Activated naive CD4-positive, alpha-beta T cell treated with anti-CD3 and anti-CD28 coated beads for 36 hours (primary cell): ENCODE data around the gene NEURL1. TPM values are rescaled to one million over a fixed set of nuclear protein-coding genes. Genes with fewer than 3 reads are reported as not detected.

ENCODE experiments used
- CTCF ChIA-PET: fragments of 350-600 bp; sonication (Branson Sonifier 250); formaldehyde crosslinking; loops from one replicate; lab custom pipeline; 2021; ENCODE audit warnings: antibody characterized with exemption; lab: Charles Lee
- DNase-seq: peaks from one replicate; pipeline ENCODE4 v3.0.0-alpha.2; 2020
- H3K27ac Mint-ChIP-seq: one replicate; pipeline ENCODE4 v1.8.0; 2021; ENCODE audit warnings: mild to moderate bottlenecking, mixed read lengths
- H3K27me3 Mint-ChIP-seq: one replicate; pipeline ENCODE4 v1.8.0; 2021; ENCODE audit warnings: low read depth, mixed read lengths
- H3K36me3 Mint-ChIP-seq: one replicate; pipeline ENCODE4 v1.8.0; 2021; ENCODE audit warnings: low read depth, mixed read lengths
- H3K4me1 Mint-ChIP-seq: one replicate; pipeline ENCODE4 v1.8.0; 2021; ENCODE audit warnings: low read depth, mixed read lengths
- H3K4me3 Mint-ChIP-seq: one replicate; pipeline ENCODE4 v1.8.0; 2021; ENCODE audit warnings: mild to moderate bottlenecking, moderate library complexity, mixed read lengths
- H3K9me3 Mint-ChIP-seq: one replicate; pipeline ENCODE4 v1.8.0; 2021; ENCODE audit warnings: mixed read lengths
- intact Hi-C: fragments of 100-400 bp; cut with micrococcal nuclease; formaldehyde crosslinking; loops from one replicate; pipeline ENCODE4 v1.15.1; 2023
- total RNA-seq, 2 experiments: library from RNA; stranded (reverse); gene quantifications; one replicate each; pipeline ENCODE4 v1.2.3, GENCODE V29; 2021

Gene NEURL1, protein sequence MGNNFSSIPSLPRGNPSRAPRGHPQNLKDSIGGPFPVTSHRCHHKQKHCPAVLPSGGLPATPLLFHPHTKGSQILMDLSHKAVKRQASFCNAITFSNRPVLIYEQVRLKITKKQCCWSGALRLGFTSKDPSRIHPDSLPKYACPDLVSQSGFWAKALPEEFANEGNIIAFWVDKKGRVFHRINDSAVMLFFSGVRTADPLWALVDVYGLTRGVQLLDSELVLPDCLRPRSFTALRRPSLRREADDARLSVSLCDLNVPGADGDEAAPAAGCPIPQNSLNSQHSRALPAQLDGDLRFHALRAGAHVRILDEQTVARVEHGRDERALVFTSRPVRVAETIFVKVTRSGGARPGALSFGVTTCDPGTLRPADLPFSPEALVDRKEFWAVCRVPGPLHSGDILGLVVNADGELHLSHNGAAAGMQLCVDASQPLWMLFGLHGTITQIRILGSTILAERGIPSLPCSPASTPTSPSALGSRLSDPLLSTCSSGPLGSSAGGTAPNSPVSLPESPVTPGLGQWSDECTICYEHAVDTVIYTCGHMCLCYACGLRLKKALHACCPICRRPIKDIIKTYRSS
- 1 to 10 TPM; 1.3 to 1.6 TPM for total RNA-seq

DNA sequence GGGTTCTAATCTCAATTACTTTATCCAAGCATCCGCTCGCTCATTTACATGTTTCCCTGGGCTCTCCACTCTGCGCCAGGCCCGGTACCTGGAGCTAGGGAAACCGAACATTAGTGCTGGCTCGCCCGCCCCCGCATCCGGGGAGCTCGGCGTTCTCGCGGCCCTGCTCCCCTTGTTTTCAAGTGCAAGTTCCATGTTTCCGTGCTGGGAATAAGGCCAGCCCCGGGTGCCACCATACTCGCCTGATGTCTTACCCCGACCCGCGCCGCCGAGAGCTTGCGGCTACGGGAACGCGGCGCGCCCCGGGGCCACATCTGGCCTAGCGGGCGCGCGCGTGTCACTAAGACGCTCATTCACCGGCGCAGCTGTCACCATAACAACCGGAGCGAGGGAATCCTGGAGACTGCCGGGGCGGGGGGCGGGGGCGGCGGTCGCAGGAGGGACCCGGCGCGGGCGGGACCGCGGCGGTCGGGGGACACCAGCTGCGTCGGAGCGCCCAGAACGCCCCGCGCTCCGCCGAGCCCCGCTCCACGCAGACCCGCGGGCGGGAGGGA lies at the start of gene NEURL1:
NEURL1 (plus strand) TSS at position 344 of the 554 bp plus-strand sequence. CDS start 683 bp downstream, outside the sequence.
- H3K9me3 Mint-ChIP-seq: no peaks in the 10 kb centered on the region
- peaks cover 16% of the 10 kb centered on the region for H3K4me1 Mint-ChIP-seq
- H3K27ac Mint-ChIP-seq: no peak within 1 kb of the TSS
- CTCF ChIA-PET: interaction anchor here (1.0 to 1.5 kb wide), 7 partner anchors 9 to 98 kb away, joined by 3 to 10 read pairs (median 3); no protein-coding TSS in a partner anchor
- peaks cover 43% of the 10 kb centered on the region for H3K27me3 Mint-ChIP-seq
- DNase-seq: peak; percentile 37
- intact Hi-C loops: loop anchor here (5.0 kb wide), 1 partner anchor 99 kb away; no protein-coding TSS in a partner anchor
- H3K36me3 Mint-ChIP-seq: no peaks in the 10 kb centered on the region
- peak within 1 kb of the TSS; percentile 74 for H3K4me3 Mint-ChIP-seq

DNA sequence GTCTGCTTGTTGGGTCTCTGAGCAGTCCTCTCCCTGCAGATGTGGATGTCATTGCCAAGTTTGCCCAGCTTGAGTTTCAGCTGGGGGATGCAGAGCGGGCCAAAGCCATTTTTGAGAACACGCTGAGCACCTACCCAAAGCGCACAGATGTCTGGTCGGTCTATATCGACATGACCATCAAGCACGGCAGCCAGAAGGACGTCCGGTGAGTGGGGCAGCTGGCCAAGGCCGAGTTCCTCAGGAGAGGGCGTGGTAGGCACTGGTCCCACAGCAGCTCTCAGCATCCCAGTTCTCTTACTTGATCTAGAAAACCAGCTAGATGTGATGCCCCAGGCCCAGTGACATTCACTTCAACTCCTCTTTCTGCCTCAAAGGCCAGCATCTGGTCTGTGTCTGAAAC lies 49.0 kb upstream of the NEURL1 start:
- CTCF ChIA-PET: no interaction called here
- Mint-ChIP-seq H3K4me1 (peaks cover 12% of the 10 kb centered on the region), H3K27me3 (no peaks in the 10 kb centered on the region), H3K9me3 (no peaks in the 10 kb centered on the region), H3K27ac (no peak overlapping the region), H3K4me3 (no peak overlapping the region), H3K36me3 (peaks cover 46% of the 10 kb centered on the region)
- intact Hi-C loops: no loop called here
- no peak for DNase-seq

DNA sequence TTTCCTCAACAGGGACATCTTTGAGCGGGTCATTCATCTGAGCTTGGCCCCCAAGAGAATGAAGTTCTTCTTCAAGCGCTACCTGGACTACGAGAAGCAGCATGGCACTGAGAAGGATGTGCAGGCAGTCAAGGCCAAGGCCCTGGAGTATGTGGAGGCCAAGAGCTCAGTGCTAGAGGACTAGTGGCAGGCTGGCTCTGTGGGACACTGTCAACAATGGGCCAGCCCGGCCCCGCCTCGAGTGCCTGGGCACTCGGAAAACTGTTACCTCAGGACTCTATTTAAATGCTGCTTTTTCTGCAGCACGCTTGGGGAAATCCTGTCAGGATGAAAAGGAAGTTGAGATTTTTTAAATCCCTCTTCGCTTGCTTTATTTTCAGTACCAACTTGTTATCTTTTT lies 48.1 kb upstream of the NEURL1 start:
- intact Hi-C loops: no loop called here
- CTCF ChIA-PET: no interaction called here
- peaks cover 38% of the 10 kb centered on the region for H3K36me3 Mint-ChIP-seq
- no peaks in the 10 kb centered on the region for H3K9me3 Mint-ChIP-seq
- H3K4me3 Mint-ChIP-seq: no peak overlapping the region
- H3K4me1 Mint-ChIP-seq: peaks cover 17% of the 10 kb centered on the region
- H3K27ac Mint-ChIP-seq: no peak overlapping the region
- no peak for DNase-seq
- H3K27me3 Mint-ChIP-seq: no peaks in the 10 kb centered on the region

DNA sequence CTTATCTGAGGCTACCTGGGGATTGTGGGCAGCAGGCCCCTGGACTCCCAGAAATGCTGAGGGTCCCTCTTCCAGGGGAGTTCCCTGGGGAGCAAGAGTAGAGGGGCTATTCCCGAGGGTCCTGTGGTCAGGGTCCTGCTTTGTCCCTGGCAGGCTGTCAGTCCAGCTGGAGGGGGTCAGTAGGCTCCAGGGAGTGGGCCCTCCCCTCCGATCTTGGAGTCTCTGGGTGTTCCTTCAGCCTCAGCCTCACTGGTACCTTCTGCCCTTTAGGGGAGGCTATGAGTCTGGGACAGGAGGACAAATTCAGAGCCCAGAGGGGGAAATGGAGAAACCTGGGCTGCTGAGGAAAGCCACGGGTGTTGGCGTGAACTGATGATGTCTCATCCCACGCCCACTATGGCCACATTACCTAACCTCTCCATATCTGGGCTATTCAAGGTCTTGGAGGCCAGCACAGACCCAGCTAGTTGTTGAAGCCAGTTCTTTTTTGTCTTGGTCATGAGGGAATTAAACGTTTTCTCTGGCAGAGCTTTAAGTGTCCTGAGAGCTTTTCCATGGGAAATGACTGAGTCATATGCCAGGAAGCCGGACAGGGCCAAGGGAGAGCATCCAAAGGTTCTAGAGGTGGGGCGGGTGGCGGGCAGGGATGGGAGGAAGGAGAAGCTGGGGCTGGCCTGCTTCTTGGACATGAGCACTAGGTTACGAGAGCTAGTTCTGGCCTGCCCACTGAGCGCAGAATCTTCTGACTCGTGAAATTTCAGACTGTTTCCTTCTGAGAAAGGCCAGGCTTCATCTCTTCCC lies 47.5 kb upstream of the NEURL1 start:
- no peak overlapping the region for H3K4me3 Mint-ChIP-seq
- peaks cover 23% of the 10 kb centered on the region for H3K4me1 Mint-ChIP-seq
- peaks cover 35% of the 10 kb centered on the region for H3K36me3 Mint-ChIP-seq
- no peaks in the 10 kb centered on the region for H3K9me3 Mint-ChIP-seq
- intact Hi-C loops: no loop called here
- no peaks in the 10 kb centered on the region for H3K27me3 Mint-ChIP-seq
- DNase-seq: no peak
- no peak overlapping the region for H3K27ac Mint-ChIP-seq
- CTCF ChIA-PET: no interaction called here

DNA sequence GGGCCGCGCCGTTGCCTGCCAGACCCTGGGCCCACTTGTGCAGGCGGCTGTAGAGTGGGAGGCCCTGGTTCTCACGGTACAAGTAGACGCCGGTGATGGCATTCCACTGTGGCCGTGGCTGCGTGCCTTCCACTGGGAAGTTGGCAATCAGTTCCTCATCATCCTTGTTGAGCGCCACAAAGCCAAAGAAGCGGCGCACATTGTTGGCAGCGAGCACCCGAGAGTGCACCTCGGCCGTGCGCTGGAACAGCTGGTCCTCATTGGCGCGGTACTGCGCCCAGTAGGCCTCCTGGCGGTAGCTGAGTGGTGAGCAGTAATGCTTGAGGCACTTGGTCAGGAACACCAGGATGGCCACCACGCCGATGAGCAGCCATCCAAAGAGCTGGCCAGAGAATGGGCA lies 46.3 kb upstream of the NEURL1 start:
- Mint-ChIP-seq H3K4me3 (no peak overlapping the region), H3K27me3 (no peaks in the 10 kb centered on the region), H3K27ac (no peak overlapping the region), H3K4me1 (peaks cover 28% of the 10 kb centered on the region), H3K9me3 (no peaks in the 10 kb centered on the region), H3K36me3 (peaks cover 28% of the 10 kb centered on the region)
- CTCF ChIA-PET: no interaction called here
- DNase-seq: no peak
- intact Hi-C loops: no loop called here

DNA sequence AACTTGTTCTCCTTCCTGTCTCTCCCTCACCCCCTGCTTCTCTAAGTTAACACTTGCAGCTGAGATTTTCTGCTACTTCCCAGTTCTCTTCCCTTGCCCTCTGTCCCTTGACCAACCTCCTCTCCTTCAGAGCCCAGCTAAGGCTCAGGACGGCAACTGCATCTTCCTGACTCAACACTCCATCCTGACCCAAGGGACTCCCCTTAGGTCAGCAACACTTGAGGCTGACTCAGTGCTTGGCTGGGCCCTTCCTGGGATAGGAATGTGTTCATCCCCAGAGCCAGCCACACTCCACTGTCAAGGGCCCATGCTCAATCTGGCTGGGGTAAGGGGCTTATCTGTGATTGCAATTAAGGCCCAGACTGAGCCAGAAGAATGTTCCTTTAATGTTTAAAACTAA lies 44.8 kb upstream of the NEURL1 start:
- peaks cover 35% of the 10 kb centered on the region for H3K4me1 Mint-ChIP-seq
- peak overlapping the region; percentile 9 for H3K27ac Mint-ChIP-seq
- H3K4me3 Mint-ChIP-seq: no peak overlapping the region
- DNase-seq: no peak
- CTCF ChIA-PET: interaction anchor here (0.6 kb wide), 1 partner anchor 80 kb away, joined by 4 read pairs; no protein-coding TSS in a partner anchor
- intact Hi-C loops: no loop called here
- no peaks in the 10 kb centered on the region for H3K9me3 Mint-ChIP-seq
- no peaks in the 10 kb centered on the region for H3K27me3 Mint-ChIP-seq
- peaks cover 23% of the 10 kb centered on the region for H3K36me3 Mint-ChIP-seq

DNA sequence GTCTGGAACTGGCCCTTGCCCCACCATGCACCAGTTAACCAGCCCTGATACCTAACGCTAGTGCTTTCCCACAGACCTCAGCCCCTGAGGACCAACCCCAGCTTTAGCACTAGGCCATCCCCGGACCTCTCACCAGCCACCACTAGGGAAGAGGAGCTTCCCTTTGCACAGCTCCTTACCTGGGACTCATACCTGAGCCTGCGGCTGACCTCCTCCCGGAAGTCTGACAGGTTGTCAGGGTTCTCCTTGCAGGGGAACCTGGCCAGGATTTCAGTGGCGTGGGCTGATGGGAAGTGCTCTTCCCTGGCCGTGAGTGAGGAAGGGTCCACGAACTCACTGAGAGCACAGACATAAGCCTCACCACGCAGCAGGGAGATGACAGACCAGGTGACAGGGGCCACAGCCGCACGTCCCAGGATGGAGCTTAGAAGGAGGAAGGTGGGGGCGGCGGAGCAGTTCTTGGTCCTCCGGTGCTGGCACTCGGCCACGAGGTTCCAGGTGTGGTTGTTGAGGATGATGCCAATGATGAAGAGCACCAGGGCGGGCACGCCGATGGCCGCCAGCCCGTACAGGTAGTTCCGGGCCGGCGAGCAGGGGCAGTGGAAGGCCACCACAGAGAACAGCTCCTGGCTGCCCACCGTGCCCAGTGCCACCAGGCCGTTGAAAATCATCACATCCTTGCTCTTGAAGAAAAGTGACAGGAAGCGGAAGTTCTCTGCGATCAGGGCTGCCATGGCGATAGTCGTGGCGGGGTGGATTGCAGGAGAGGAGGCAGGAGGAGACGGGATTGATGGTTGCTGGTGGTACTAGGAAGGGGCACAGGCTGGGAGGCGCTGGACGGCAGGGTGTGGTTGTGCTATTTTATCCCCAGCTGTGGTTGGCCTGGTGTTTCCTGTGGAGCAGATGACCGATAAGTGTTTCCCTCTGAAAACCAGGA lies 44.0 kb upstream of the NEURL1 start:
- DNase-seq: no peak
- no peaks in the 10 kb centered on the region for H3K9me3 Mint-ChIP-seq
- peaks cover 17% of the 10 kb centered on the region for H3K36me3 Mint-ChIP-seq
- H3K27ac Mint-ChIP-seq: no peak overlapping the region
- CTCF ChIA-PET: interaction anchor here (0.6 kb wide), 1 partner anchor 81 kb away, joined by 4 read pairs; no protein-coding TSS in a partner anchor
- no peak overlapping the region for H3K4me3 Mint-ChIP-seq
- peaks cover 35% of the 10 kb centered on the region for H3K4me1 Mint-ChIP-seq
- intact Hi-C loops: loop anchor here (2.0 kb wide), 1 partner anchor 53 kb away; the partner anchor contains the start of genes ATP5MK and PDCD11
- H3K27me3 Mint-ChIP-seq: no peaks in the 10 kb centered on the region

DNA sequence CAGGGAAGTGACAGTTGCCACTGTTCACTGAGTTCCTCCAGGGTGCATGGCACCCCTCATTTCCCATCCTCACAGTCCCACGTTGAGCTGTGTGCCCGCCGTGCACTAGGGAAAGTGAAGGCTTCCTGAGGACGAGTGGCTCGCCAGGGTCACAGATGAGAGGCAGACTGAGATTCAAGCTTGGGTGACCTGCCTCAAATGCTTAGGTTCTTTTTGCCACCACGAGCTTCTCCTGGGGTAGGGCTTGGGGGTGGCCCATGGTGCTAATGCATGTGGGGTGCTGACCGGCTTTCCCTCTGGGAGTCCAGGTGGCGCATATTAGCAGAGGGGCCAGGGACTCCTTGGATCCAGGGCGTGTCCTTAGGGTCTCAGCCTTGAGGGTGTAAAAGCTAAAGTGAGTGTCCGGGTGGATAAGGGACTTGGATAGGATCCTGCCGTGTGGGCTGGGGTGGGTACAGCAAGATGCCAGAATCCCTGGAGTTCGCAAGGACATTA lies 43.3 kb upstream of the NEURL1 start:
- no peak overlapping the region for H3K4me3 Mint-ChIP-seq
- CTCF ChIA-PET: no interaction called here
- intact Hi-C loops: loop anchor here (2.0 kb wide), 1 partner anchor 53 kb away; the partner anchor contains the start of genes ATP5MK and PDCD11
- peaks cover 13% of the 10 kb centered on the region for H3K36me3 Mint-ChIP-seq
- H3K27ac Mint-ChIP-seq: no peak overlapping the region
- no peaks in the 10 kb centered on the region for H3K9me3 Mint-ChIP-seq
- H3K4me1 Mint-ChIP-seq: peaks cover 35% of the 10 kb centered on the region
- no peaks in the 10 kb centered on the region for H3K27me3 Mint-ChIP-seq
- DNase-seq: no peak

DNA sequence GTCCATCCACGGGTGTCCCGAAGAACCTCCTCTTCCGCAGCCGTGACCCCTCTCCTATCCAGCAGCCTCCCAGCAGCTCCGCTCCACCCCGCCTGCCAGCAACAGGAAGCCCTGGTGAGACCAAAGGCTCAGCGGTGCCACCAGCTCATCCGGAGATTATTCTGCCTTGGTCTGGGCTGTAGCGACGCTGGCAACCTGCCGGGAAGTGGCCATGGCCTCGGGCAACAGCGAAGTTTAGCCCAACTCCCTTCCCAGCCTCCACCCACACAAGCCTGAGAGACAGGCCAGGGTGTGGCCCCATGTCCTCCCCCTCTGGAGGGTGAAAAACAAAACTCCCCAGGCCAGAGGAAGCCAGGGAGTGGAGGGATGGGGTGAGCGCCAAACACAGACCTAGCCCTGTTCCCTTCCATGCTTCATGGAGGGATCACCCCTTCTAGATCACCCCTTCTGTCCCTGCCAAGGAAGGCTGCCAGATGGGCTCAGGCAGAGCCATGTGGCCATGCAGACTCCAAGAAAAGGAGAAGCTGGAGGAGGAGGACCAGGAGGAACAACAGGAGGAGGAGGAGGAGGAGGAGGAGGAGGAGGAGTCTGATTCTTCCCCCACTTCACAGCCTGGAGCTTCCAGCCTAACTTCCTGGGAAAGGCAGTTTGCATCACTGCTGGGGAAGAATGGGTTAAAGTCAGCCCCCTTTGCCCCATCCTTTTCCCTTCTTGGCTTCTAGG lies 42.3 kb upstream of the NEURL1 start:
- CTCF ChIA-PET: interaction anchor here (0.6 to 1.4 kb wide), 6 partner anchors 32 to 482 kb away, joined by 3 to 4 read pairs (median 3); no protein-coding TSS in a partner anchor
- H3K4me1 Mint-ChIP-seq: peaks cover 35% of the 10 kb centered on the region
- DNase-seq: peak; percentile 67
- peak overlapping the region; percentile 80 for H3K4me3 Mint-ChIP-seq
- intact Hi-C loops: loop anchor here (2.0 kb wide), 1 partner anchor 54 kb away; the partner anchor contains the start of genes ATP5MK and PDCD11
- H3K27me3 Mint-ChIP-seq: no peaks in the 10 kb centered on the region
- H3K9me3 Mint-ChIP-seq: no peaks in the 10 kb centered on the region
- H3K27ac Mint-ChIP-seq: peak overlapping the region; percentile 36
- H3K36me3 Mint-ChIP-seq: peaks cover 10% of the 10 kb centered on the region

DNA sequence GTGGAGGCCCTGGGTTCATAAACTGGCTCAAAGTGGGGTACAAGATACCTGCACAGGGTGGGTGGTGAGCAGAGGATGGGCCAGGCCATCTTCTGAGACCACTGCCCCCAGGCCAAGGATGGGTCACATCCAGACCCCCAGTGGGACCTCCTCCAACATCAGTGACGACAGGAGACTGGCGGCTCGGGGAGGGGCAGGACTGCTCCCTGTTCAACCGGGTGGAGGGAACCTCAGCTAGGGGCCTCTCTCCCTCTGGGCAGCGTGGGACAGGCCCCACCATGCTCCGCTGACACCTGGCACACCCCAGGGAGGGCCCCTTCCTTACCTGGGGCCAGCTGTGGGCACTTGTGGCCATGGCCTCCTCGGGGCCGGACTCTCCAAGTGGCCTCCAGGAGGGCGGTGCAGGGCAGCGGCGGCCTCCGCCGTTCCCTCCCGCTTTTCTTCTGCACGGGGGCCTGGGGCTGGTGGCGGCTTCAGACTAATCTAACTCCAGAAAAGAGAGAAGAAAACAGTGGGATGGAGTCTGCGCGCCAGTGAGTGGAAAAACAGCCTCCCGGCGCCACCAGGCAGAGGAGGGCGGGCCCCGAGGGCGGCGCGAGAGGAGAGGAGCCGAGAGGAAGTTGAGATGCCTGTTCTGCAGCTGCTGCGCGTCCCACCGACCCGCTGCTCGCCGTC lies 41.5 kb upstream of the NEURL1 start, which contains the start of gene CALHM2:
CALHM2 (minus strand) TSS at position 540 of the 675 bp plus-strand sequence. CDS start 2,429 bp downstream, outside the sequence.
- CTCF ChIA-PET: interaction anchor here (0.6 to 1.4 kb wide), 8 partner anchors 25 to 483 kb away, joined by 3 to 4 read pairs (median 3); no protein-coding TSS in a partner anchor
- intact Hi-C loops: loop anchor here (1.0 to 2.0 kb wide), 3 partner anchors 19 to 55 kb away; partner anchors contain the start of genes ATP5MK and PDCD11
- Mint-ChIP-seq H3K27ac (no peak within 1 kb of the TSS), H3K9me3 (no peaks in the 10 kb centered on the region), H3K4me1 (peaks cover 35% of the 10 kb centered on the region), H3K36me3 (peaks cover 7% of the 10 kb centered on the region), H3K4me3 (peak within 1 kb of the TSS; percentile 80), H3K27me3 (no peaks in the 10 kb centered on the region)
- DNase-seq: peak; percentile 73
